ENCODE data around the gene KCNH2. TPM values are rescaled to one million over a fixed set of nuclear protein-coding genes. Genes with fewer than 3 reads are reported as not detected.

Gene KCNH2
- total and polyA plus RNA-seq, 2 of the 13 experiments (the other 11 are each of a cell fraction or from before 2014, with no cell fraction given): 0.09 to 0.11 TPM

GRCh38 chr7:151010307-151011096, 32.4 kb upstream of the KCNH2 start (continued):
- peak; percentile 60 for TF ChIP-seq SAP130 (CRISPR knock-in tag; IDR thresholded peaks at IDR 0.05; ENCODE audit: low read depth)
- TF ChIP-seq ZNF143 (CRISPR knock-in tag; IDR thresholded peaks at IDR 0.05): 0 out of 2 replicates have a peak, but pooled peaks have one; percentile 30
- TF ChIP-seq ONECUT2 (CRISPR knock-in tag; IDR thresholded peaks at IDR 0.05): no peak
- TF ChIP-seq, protein P1, sequence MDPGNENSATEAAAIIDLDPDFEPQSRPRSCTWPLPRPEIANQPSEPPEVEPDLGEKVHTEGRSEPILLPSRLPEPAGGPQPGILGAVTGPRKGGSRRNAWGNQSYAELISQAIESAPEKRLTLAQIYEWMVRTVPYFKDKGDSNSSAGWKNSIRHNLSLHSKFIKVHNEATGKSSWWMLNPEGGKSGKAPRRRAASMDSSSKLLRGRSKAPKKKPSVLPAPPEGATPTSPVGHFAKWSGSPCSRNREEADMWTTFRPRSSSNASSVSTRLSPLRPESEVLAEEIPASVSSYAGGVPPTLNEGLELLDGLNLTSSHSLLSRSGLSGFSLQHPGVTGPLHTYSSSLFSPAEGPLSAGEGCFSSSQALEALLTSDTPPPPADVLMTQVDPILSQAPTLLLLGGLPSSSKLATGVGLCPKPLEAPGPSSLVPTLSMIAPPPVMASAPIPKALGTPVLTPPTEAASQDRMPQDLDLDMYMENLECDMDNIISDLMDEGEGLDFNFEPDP (CRISPR knock-in tag; conservative IDR thresholded peaks at IDR 0.05): no peak
- TF ChIP-seq ZNF263 (CRISPR knock-in tag; IDR thresholded peaks at IDR 0.05): peak; percentile 36; the same call in 1 of the 2 replicates
- TF ChIP-seq MAX (IDR thresholded peaks at IDR 0.05): peak; percentile 86
- peak; percentile 44; the same call in 1 of the 2 replicates for TF ChIP-seq TAF1 (CRISPR knock-in tag; IDR thresholded peaks at IDR 0.05)
- TF ChIP-seq ARID2 (CRISPR knock-in tag; IDR thresholded peaks at IDR 0.05; ENCODE audit: borderline replicate concordance): 0 out of 2 replicates have a peak, but pooled peaks have one; percentile 23
- no peak for TF ChIP-seq ZNF615 (CRISPR knock-in tag; IDR thresholded peaks at IDR 0.05; ENCODE audit: borderline replicate concordance)
- TF ChIP-seq KDM2A (CRISPR knock-in tag; IDR thresholded peaks at IDR 0.05; ENCODE audit: borderline replicate concordance, low read depth): no peak
- no peak for TF ChIP-seq DDIT3 (CRISPR knock-in tag; IDR thresholded peaks at IDR 0.05)
- TF ChIP-seq, protein P2, sequence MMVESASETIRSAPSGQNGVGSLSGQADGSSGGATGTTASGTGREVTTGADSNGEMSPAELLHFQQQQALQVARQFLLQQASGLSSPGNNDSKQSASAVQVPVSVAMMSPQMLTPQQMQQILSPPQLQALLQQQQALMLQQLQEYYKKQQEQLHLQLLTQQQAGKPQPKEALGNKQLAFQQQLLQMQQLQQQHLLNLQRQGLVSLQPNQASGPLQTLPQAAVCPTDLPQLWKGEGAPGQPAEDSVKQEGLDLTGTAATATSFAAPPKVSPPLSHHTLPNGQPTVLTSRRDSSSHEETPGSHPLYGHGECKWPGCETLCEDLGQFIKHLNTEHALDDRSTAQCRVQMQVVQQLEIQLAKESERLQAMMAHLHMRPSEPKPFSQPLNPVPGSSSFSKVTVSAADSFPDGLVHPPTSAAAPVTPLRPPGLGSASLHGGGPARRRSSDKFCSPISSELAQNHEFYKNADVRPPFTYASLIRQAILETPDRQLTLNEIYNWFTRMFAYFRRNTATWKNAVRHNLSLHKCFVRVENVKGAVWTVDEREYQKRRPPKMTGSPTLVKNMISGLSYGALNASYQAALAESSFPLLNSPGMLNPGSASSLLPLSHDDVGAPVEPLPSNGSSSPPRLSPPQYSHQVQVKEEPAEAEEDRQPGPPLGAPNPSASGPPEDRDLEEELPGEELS (CRISPR knock-in tag; IDR thresholded peaks at IDR 0.05): 0 out of 2 replicates have a peak, but pooled peaks have one; percentile 27
- TF ChIP-seq PPARG (CRISPR knock-in tag; conservative IDR thresholded peaks at IDR 0.05): 0 out of 2 replicates have a peak, but pooled peaks have one; percentile 26
- TF ChIP-seq KLF12 (CRISPR knock-in tag; IDR thresholded peaks at IDR 0.05; ENCODE audit: borderline replicate concordance): peak; percentile 68; the same call in 1 of the 2 replicates
- 0 out of 2 replicates have a peak, but pooled peaks have one; percentile 48 for TF ChIP-seq ZFP90 (CRISPR knock-in tag; IDR thresholded peaks at IDR 0.05; ENCODE audit: borderline replicate concordance)
- peak; percentile 66; the same call in 1 of the 2 replicates for TF ChIP-seq BORCS8-MEF2B (CRISPR knock-in tag; IDR thresholded peaks at IDR 0.05)
- peak; percentile 55; the same call in 1 of the 2 replicates for TF ChIP-seq ZNF564 (CRISPR knock-in tag; IDR thresholded peaks at IDR 0.05)
- TF ChIP-seq, protein P3, sequence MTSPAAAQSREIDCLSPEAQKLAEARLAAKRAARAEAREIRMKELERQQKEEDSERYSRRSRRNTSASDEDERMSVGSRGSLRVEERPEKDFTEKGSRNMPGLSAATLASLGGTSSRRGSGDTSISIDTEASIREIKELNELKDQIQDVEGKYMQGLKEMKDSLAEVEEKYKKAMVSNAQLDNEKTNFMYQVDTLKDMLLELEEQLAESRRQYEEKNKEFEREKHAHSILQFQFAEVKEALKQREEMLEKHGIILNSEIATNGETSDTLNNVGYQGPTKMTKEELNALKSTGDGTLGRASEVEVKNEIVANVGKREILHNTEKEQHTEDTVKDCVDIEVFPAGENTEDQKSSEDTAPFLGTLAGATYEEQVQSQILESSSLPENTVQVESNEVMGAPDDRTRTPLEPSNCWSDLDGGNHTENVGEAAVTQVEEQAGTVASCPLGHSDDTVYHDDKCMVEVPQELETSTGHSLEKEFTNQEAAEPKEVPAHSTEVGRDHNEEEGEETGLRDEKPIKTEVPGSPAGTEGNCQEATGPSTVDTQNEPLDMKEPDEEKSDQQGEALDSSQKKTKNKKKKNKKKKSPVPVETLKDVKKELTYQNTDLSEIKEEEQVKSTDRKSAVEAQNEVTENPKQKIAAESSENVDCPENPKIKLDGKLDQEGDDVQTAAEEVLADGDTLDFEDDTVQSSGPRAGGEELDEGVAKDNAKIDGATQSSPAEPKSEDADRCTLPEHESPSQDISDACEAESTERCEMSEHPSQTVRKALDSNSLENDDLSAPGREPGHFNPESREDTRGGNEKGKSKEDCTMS (CRISPR knock-in tag; conservative IDR thresholded peaks at IDR 0.05): no peak
- TF ChIP-seq, protein P4, sequence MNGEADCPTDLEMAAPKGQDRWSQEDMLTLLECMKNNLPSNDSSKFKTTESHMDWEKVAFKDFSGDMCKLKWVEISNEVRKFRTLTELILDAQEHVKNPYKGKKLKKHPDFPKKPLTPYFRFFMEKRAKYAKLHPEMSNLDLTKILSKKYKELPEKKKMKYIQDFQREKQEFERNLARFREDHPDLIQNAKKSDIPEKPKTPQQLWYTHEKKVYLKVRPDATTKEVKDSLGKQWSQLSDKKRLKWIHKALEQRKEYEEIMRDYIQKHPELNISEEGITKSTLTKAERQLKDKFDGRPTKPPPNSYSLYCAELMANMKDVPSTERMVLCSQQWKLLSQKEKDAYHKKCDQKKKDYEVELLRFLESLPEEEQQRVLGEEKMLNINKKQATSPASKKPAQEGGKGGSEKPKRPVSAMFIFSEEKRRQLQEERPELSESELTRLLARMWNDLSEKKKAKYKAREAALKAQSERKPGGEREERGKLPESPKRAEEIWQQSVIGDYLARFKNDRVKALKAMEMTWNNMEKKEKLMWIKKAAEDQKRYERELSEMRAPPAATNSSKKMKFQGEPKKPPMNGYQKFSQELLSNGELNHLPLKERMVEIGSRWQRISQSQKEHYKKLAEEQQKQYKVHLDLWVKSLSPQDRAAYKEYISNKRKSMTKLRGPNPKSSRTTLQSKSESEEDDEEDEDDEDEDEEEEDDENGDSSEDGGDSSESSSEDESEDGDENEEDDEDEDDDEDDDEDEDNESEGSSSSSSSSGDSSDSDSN (CRISPR knock-in tag; IDR thresholded peaks at IDR 0.05): peak; percentile 65; the same call in 1 of the 2 replicates
- TF ChIP-seq ZNF768 (CRISPR knock-in tag; IDR thresholded peaks at IDR 0.05): 0 out of 2 replicates have a peak, but pooled peaks have one; percentile 20

All from HepG2 (cell line).